Measurements from ENCODE around the gene VSIR.

Gene VSIR

GRCh38 chr10:71721313-71721712, 52.0 kb downstream of the VSIR start:
- no peak overlapping the region for H3K4me3 ChIP-seq
- no peak overlapping the region for H3K27ac ChIP-seq

- no peak overlapping the region for H3K4me3 ChIP-seq
- peak overlapping the region in 1 of 21 experiments; percentile 32 for H3K27ac ChIP-seq
Measured at GRCh38 chr10:71720288-71720687, 53.0 kb downstream of the VSIR start.

GRCh38 chr10:71719464-71720201, 53.7 kb downstream of the VSIR start, which contains the start of gene C10orf105:
C10orf105 (minus strand) TSS chr10:71719778; CDS start chr10:71716337, 3,441 bp downstream.
- Histone ChIP-seq H3K4me3 (no peak within 1 kb of the TSS), H3K27ac (peak within 1 kb of the TSS in 6 of 21 experiments; percentile 16 to 74 (median 56))

GRCh38 chr10:71719042-71719441, 54.3 kb downstream of the VSIR start:
- H3K4me3 ChIP-seq: no peak overlapping the region
- peak overlapping the region in 3 of 21 experiments; percentile 2 to 74 (median 28) for H3K27ac ChIP-seq

- peak overlapping the region in 7 of 21 experiments; percentile 4 to 74 (median 58) for H3K27ac ChIP-seq
Measured at GRCh38 chr10:71718165-71718698, 55.1 kb downstream of the VSIR start.

GRCh38 chr10:71717551-71717951, 55.8 kb downstream of the VSIR start:
- Histone ChIP-seq H3K27ac (peak overlapping the region in 3 of 21 experiments; percentile 56 to 61 (median 59)), H3K4me3 (no peak overlapping the region)

More at GRCh38 chr10:71718165-71718698, 55.1 kb downstream of the VSIR start:
- H3K4me3 ChIP-seq: no peak overlapping the region

GRCh38 chr10:71717056-71717455, 56.3 kb downstream of the VSIR start:
- Histone ChIP-seq H3K27ac (peak overlapping the region in 4 of 21 experiments; percentile 36 to 61 (median 58)), H3K4me3 (no peak overlapping the region)

- Histone ChIP-seq H3K27ac (peak overlapping the region in 3 of 21 experiments; percentile 4 to 61 (median 59)), H3K4me3 (no peak overlapping the region)
Measured at GRCh38 chr10:71716426-71716825, 56.9 kb downstream of the VSIR start.

- H3K4me3 ChIP-seq: no peak overlapping the region
- H3K27ac ChIP-seq: peak overlapping the region in 4 of 21 experiments; percentile 4 to 96 (median 53)
Measured at GRCh38 chr10:71715860-71716259, 57.5 kb downstream of the VSIR start.

GRCh38 chr10:71715026-71715425, 58.3 kb downstream of the VSIR start:
- Histone ChIP-seq H3K4me3 (no peak overlapping the region), H3K27ac (peak overlapping the region in 17 of 21 experiments; percentile 39 to 96 (median 92))

- Histone ChIP-seq H3K27ac (peak overlapping the region; percentile 39 to 96 (median 89)), H3K4me3 (no peak overlapping the region)
Measured at GRCh38 chr10:71714592-71714991, 58.7 kb downstream of the VSIR start.

GRCh38 chr10:71714031-71714410, 59.3 kb downstream of the VSIR start:
- no peak overlapping the region for H3K4me3 ChIP-seq
- peak overlapping the region; percentile 39 to 96 (median 89) for H3K27ac ChIP-seq

GRCh38 chr10:71713135-71714030, 59.9 kb downstream of the VSIR start:
- no peak overlapping the region for H3K4me3 ChIP-seq
- peak overlapping the region; percentile 39 to 96 (median 89) for H3K27ac ChIP-seq

- Histone ChIP-seq H3K4me3 (no peak overlapping the region), H3K27ac (peak overlapping the region; percentile 39 to 96 (median 89))
Measured at GRCh38 chr10:71712572-71713134, 60.7 kb downstream of the VSIR start.

GRCh38 chr10:71712170-71712569, 61.1 kb downstream of the VSIR start:
- H3K27ac ChIP-seq: peak overlapping the region in 16 of 21 experiments; percentile 81 to 96 (median 89)
- H3K4me3 ChIP-seq: no peak overlapping the region

GRCh38 chr10:71711052-71711623, 62.2 kb downstream of the VSIR start:
- H3K4me3 ChIP-seq: no peak overlapping the region
- H3K27ac ChIP-seq: peak overlapping the region in 7 of 21 experiments; percentile 9 to 96 (median 31)

- H3K4me3 ChIP-seq: no peak overlapping the region
- H3K27ac ChIP-seq: peak overlapping the region in 5 of 21 experiments; percentile 16 to 96 (median 31)
Measured at GRCh38 chr10:71710519-71710918, 62.8 kb downstream of the VSIR start.

GRCh38 chr10:71708897-71709882, 64.1 kb downstream of the VSIR start:
- peak overlapping the region in 1 of 21 experiments; percentile 10 for H3K27ac ChIP-seq
- no peak overlapping the region for H3K4me3 ChIP-seq

All from skin epidermis (tissue), 12 donors.